ENCODE data around the gene PRRG4. TPM values are rescaled to one million over a fixed set of nuclear protein-coding genes. Genes with fewer than 3 reads are reported as not detected.

Gene PRRG4
- total RNA-seq, 1 donor: 0.36 TPM

- no peaks in the 10 kb centered on the region for H3K79me2 ChIP-seq (ENCODE audit: insufficient read depth, low read length)
- H3K27ac ChIP-seq (ENCODE audit: low read depth, low read length): no peak overlapping the region
- TF ChIP-seq, protein P1, sequence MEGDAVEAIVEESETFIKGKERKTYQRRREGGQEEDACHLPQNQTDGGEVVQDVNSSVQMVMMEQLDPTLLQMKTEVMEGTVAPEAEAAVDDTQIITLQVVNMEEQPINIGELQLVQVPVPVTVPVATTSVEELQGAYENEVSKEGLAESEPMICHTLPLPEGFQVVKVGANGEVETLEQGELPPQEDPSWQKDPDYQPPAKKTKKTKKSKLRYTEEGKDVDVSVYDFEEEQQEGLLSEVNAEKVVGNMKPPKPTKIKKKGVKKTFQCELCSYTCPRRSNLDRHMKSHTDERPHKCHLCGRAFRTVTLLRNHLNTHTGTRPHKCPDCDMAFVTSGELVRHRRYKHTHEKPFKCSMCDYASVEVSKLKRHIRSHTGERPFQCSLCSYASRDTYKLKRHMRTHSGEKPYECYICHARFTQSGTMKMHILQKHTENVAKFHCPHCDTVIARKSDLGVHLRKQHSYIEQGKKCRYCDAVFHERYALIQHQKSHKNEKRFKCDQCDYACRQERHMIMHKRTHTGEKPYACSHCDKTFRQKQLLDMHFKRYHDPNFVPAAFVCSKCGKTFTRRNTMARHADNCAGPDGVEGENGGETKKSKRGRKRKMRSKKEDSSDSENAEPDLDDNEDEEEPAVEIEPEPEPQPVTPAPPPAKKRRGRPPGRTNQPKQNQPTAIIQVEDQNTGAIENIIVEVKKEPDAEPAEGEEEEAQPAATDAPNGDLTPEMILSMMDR (IDR thresholded peaks at IDR 0.05; ENCODE audit: extremely low read depth, low read depth, low read length): no peak
- no peak overlapping the region for H2AFZ ChIP-seq (ENCODE audit: low read length)
- H3K36me3 ChIP-seq (ENCODE audit: insufficient read depth, low read length): no peaks in the 10 kb centered on the region
- H3K27me3 ChIP-seq (ENCODE audit: insufficient read depth, low read length): peaks cover 10% of the 10 kb centered on the region
- H3K4me1 ChIP-seq (ENCODE audit: insufficient read depth, low read length): no peaks in the 10 kb centered on the region
- H3K4me3 ChIP-seq (ENCODE audit: insufficient read depth, low read length): no peak overlapping the region
- no peaks in the 10 kb centered on the region for H4K20me1 ChIP-seq (ENCODE audit: insufficient read depth, low read length)
- H3K4me2 ChIP-seq (ENCODE audit: insufficient read depth, low read length): no peak overlapping the region
- DNase-seq (ENCODE audit: insufficient read length, low spot score, missing footprints): no peak
- no peaks in the 10 kb centered on the region for H3K9me3 ChIP-seq (ENCODE audit: low read depth, low read length)
These were observed 42.9 kb upstream of the PRRG4 start for GRCh38 chr11:32786811-32787210.

DNA sequence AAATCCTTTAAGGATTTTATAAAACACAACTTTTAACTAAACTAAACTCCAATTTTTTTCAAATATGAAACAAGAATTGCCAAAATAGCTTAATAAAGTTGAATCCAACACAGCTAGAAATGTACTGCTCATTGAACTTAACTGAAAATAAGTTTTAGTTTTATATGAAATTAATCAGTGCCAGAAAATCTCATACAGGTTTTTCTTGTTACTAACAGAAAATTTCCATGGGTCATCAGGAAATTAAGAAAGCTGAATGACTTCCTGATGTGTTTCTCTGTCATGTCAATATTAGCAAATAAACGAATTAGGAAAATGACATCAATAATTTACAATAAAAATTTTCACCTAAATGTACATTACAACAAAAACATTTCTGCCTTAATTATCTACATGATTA is 38.8 kb upstream of the PRRG4 start:
- peak; percentile 56 for DNase-seq (ENCODE audit: insufficient read length, low spot score, missing footprints)
- TF ChIP-seq, protein P1 (IDR thresholded peaks at IDR 0.05; ENCODE audit: extremely low read depth, low read depth, low read length): no peak
- Histone ChIP-seq H3K79me2 (ENCODE audit: insufficient read depth, low read length) (no peaks in the 10 kb centered on the region), H2AFZ (ENCODE audit: low read length) (no peak overlapping the region), H3K27me3 (ENCODE audit: insufficient read depth, low read length) (peaks cover 7% of the 10 kb centered on the region), H3K9me3 (ENCODE audit: low read depth, low read length) (no peaks in the 10 kb centered on the region), H3K27ac (ENCODE audit: low read depth, low read length) (no peak overlapping the region), H4K20me1 (ENCODE audit: insufficient read depth, low read length) (no peaks in the 10 kb centered on the region), H3K4me2 (ENCODE audit: insufficient read depth, low read length) (no peak overlapping the region), H3K4me3 (ENCODE audit: insufficient read depth, low read length) (no peak overlapping the region), H3K36me3 (ENCODE audit: insufficient read depth, low read length) (no peaks in the 10 kb centered on the region), H3K4me1 (ENCODE audit: insufficient read depth, low read length) (no peaks in the 10 kb centered on the region)

DNA sequence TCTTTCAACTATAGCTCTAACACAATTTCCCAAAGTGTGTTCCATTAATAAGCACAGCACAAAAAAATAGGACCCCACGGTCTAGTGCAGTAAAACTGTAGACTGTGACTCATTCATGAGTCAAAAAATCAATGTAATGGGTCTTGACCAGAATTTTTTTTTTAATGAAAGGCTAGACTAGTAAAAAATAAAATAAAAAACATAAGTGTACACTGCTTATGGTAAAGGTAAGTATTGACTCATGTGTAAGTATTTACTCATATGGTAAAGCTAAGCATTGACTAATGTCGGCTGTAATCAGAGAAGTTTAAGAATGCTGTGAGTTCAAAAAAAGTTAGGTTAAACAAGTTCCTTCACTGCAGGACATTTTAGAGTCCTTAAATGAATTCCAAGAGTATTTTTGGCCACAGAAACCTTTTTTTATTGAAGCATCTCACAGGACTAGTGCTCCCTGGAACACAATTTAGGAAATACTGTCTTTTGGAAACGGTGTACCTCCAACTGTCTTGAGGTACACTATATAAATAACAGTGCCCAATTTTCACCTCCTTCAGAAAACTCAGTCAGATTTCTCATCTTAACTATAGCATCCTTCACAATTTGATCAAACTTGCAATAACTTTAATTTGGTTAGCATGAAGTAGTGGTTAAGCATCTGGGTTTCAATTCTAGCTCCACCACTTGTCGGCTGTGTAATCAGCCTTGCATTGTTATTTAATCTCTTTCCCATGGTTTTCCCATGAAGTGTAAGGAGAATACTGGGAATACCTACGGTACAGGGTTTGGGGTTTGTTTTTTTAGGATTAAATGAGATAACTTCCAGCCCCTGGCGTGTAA is 37.4 kb upstream of the PRRG4 start:
- no peak overlapping the region for H2AFZ ChIP-seq (ENCODE audit: low read length)
- peaks cover 7% of the 10 kb centered on the region for H3K27me3 ChIP-seq (ENCODE audit: insufficient read depth, low read length)
- H3K4me3 ChIP-seq (ENCODE audit: insufficient read depth, low read length): peak overlapping the region; percentile 46
- H3K79me2 ChIP-seq (ENCODE audit: insufficient read depth, low read length): no peaks in the 10 kb centered on the region
- TF ChIP-seq, protein P1 (IDR thresholded peaks at IDR 0.05; ENCODE audit: extremely low read depth, low read depth, low read length): no peak
- no peaks in the 10 kb centered on the region for H3K36me3 ChIP-seq (ENCODE audit: insufficient read depth, low read length)
- H3K9me3 ChIP-seq (ENCODE audit: low read depth, low read length): no peaks in the 10 kb centered on the region
- H3K4me1 ChIP-seq (ENCODE audit: insufficient read depth, low read length): no peaks in the 10 kb centered on the region
- peak overlapping the region; percentile 77 for H3K4me2 ChIP-seq (ENCODE audit: insufficient read depth, low read length)
- DNase-seq (ENCODE audit: insufficient read length, low spot score, missing footprints): peak; percentile 29
- no peaks in the 10 kb centered on the region for H4K20me1 ChIP-seq (ENCODE audit: insufficient read depth, low read length)
- no peak overlapping the region for H3K27ac ChIP-seq (ENCODE audit: low read depth, low read length)

DNA sequence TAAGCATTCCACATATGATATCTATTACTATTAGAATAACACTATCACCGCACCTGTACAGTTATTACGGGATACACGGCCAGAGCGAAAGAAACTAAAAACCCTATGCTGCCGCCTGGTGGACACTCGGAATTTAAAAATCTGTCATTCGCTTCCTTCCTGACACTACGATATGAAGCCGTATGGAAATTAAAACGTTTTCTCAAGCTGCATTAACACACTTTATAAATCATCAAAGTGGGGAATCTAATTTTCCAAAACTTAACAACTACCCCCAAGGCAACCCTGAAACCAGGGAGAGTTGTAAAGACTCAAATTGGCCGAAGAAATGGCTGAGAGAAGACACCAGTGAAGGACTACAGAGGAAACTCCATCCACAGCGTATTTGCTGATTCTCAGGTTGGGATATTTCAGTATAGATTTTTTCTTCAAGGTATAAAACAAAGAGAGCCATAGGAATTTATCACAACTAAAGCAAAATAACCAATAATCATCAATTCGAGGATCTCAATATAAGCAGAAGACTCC is 36.7 kb upstream of the PRRG4 start:
- Histone ChIP-seq H3K4me3 (ENCODE audit: insufficient read depth, low read length) (peak overlapping the region; percentile 46), H3K9me3 (ENCODE audit: low read depth, low read length) (no peaks in the 10 kb centered on the region), H3K4me1 (ENCODE audit: insufficient read depth, low read length) (no peaks in the 10 kb centered on the region), H3K79me2 (ENCODE audit: insufficient read depth, low read length) (no peaks in the 10 kb centered on the region), H2AFZ (ENCODE audit: low read length) (peak overlapping the region; percentile 75), H4K20me1 (ENCODE audit: insufficient read depth, low read length) (no peaks in the 10 kb centered on the region), H3K27ac (ENCODE audit: low read depth, low read length) (no peak overlapping the region), H3K4me2 (ENCODE audit: insufficient read depth, low read length) (peak overlapping the region; percentile 77), H3K27me3 (ENCODE audit: insufficient read depth, low read length) (peaks cover 7% of the 10 kb centered on the region), H3K36me3 (ENCODE audit: insufficient read depth, low read length) (no peaks in the 10 kb centered on the region)
- peak; percentile 39 for DNase-seq (ENCODE audit: insufficient read length, low spot score, missing footprints)
- TF ChIP-seq, protein P1 (IDR thresholded peaks at IDR 0.05; ENCODE audit: extremely low read depth, low read depth, low read length): peak; percentile 76

Data from osteoblast (primary cell).